GM18526 (cell line): ENCODE measurements around the gene TNNI2.

Experiments used
- POLR2A ChIP-seq: IDR thresholded peaks from 3 replicates; pipeline ENCODE4 v1.6.1; 2011; ENCODE audit not compliant: insufficient read length; ENCODE audit errors: extremely low read depth

The TNNI2 gene

GRCh38 chr11:1839204-1839923 lies 583 bp downstream of the TNNI2 start:
- no peak for TF ChIP-seq POLR2A

GRCh38 chr11:1839924-1840779 lies 1.4 kb downstream of the TNNI2 start:
- TF ChIP-seq POLR2A: no peak

GRCh38 chr11:1840780-1841480 lies 2.1 kb downstream of the TNNI2 start:
- TF ChIP-seq POLR2A: no peak

- TF ChIP-seq POLR2A: no peak
Observed at GRCh38 chr11:1841511-1842148, 2.8 kb downstream of the TNNI2 start.

- TF ChIP-seq POLR2A: no peak
Observed at GRCh38 chr11:1842149-1843097, 3.6 kb downstream of the TNNI2 start.

GRCh38 chr11:1843098-1843473 lies 4.3 kb downstream of the TNNI2 start:
- TF ChIP-seq POLR2A: no peak

DNA sequence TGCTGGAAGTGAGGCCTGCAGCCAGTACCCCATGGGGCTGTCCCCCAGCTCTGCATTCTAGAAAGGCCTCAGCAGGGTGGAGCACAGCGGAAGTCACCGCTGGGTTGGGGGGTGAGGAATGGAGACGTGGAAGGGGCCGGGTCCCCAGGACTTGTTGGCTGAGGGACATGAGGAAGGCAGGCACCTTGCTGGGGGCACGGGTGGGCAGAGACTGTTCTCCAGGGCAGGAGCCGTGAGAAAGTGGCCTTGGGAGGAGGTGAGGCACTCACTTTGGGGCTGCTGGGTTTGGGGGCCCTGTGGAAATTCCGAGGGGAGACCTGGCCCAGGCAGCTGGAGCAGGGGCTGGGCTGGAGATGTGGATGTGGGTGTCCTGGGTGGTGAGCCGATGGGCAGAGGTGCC lies 5.0 kb downstream of the TNNI2 start:
- TF ChIP-seq POLR2A: no peak

- TF ChIP-seq POLR2A: no peak
Observed at GRCh38 chr11:1844221-1845094, 5.7 kb downstream of the TNNI2 start.

- TF ChIP-seq POLR2A: no peak
Observed at GRCh38 chr11:1845095-1845429, 6.3 kb downstream of the TNNI2 start.

GRCh38 chr11:1845561-1846452 lies 7.0 kb downstream of the TNNI2 start:
- no peak for TF ChIP-seq POLR2A

DNA sequence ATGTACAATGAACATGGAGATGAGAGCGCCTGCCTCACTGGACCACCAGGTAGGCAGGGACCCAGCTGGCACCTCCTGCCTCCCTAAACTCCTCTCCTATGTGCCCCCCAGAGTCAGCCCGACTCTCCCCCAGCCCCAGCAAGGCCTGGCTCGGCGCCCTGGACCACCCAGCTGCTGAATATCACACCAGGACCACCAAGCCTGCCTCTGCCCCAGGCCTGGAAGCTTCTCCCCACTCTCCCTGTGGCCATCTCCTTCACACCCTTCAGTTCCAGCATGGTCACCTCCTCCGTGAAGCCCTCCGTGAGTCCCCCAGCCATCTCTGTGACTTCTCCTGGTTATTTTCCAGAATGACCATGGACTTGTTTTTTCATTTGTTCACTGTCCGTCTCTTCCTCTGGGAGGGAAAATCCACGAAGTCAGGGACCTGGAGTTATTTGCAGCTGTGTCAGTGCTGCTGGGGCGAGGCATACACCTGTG lies 7.7 kb downstream of the TNNI2 start:
- TF ChIP-seq POLR2A: no peak

DNA sequence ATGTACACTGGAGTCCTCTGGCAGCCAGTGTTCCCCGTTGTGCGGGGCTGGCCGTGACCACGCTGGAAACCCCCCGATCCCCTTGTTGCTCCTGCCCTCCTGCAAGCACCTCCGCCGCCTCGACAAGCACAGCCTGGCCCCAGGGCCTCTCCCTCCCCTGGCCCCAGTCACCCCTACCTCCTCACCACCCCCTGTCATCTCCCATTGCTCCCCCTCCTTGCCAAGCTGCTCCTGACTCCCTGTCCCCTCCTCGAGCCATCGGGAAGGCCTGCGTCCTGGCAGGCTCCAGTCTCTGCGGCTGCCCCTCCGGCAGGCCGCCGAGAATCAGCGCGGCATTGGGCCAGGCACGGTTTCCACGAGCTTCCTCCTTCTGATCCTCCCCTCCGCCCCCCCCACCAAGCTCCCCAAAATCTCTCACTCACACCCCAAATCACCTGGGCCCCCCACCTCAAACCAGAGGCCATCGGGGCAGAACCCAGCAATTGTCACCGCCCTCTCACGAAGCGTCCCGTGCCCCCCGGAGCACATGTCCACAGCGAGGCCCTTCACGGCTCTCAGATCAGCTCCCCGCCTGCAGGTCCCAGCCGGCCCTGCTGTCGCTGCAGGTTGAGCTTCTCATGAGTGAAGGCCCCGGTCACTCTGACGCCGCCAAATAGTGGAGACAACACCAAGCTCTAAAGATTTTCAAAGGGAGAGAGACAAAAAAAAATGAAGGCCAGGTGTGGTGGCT lies 8.4 kb downstream of the TNNI2 start:
- TF ChIP-seq POLR2A: no peak
